ENCODE measurements around the gene CAPN2.

DNA sequence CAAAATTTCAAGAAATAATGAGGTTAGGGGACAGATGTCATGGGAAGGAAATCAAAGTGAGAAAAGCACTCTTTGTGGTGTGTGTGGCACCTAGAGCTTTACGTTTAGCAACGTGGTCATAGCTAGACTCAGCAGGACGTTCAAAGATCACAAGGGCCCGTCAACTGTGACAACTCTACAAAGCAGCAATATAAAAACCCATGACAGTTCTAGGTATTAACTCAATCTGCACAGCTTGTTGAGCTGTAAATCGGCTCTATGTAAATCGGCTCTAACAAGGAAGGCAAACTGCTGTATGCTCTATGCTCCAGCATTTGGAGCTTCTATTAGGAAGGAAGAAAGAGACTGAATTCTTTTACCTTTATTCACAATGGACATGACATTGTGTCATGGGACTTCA is 68.6 kb downstream of the CAPN2 start:
- TF ChIP-seq SIN3A (IDR thresholded peaks at IDR 0.05; ENCODE audit: borderline replicate concordance, insufficient read depth, low read length), result no peak
- TF ChIP-seq REST (IDR thresholded peaks at IDR 0.05; ENCODE audit: insufficient read depth in 1 of 2, low read depth in 2 of 2, low read length in 2 of 2), result no peak
- no peak for TF ChIP-seq POLR2AphosphoS5 (IDR thresholded peaks at IDR 0.05; ENCODE audit: low read depth, low read length)
- TF ChIP-seq TAF1 (IDR thresholded peaks at IDR 0.05; ENCODE audit: borderline replicate concordance, insufficient read depth, low read length), result no peak
- TF ChIP-seq FOXP2 (optimal IDR thresholded peaks at IDR 0.05; ENCODE audit: borderline replicate concordance, extremely low read depth, extremely low read length, insufficient read depth), result no peak

All from PFSK-1 (cell line).